ENCODE results near the gene DPF3.

Gene DPF3

GRCh38 chr14:72699443-72699842, 194.5 kb downstream of the DPF3 start:
- FAIRE-seq (no peak), DNase-seq (ENCODE audit: insufficient read length, low spot score) (no peak)

GRCh38 chr14:72692696-72693095, 201.2 kb downstream of the DPF3 start:
- DNase-seq (ENCODE audit: insufficient read length, low spot score), result no peak
- no peak for FAIRE-seq

- DNase-seq (ENCODE audit: insufficient read length, low spot score) (no peak), FAIRE-seq (no peak)
Observed at GRCh38 chr14:72690324-72690723, 203.6 kb downstream of the DPF3 start.

DNA sequence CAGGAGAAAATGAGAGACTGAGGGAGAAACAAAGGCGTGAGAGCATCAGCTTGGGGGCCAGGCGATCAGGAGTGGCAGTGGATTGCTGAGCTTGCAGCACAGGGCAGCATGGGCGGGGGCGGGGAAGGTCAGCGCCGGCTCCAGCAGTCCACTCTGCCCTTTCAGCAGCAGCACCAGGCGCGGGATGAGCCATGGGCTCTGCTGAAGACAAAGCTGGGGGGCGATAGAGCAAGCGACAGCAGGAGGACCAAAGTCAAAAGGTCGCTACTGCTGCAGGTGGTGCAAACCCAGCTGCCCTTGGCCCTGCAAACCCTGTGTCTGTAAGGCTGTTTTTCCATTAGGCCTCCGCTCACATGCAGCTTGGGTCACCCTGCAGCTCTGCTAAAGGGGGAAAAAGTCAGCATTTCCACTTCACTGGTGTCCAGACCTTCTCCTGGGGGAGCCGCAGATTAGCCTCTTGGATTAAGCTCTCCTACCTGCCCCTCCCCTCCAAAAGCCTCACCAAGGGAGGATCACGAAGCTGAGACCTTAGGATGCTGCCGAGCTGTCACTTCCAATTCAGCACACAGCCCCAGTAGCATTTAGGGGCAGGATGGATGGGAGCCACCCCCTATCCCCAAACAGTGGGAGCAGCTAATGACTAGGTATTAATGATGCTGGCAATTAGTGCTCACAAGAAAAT, 204.8 kb downstream of the DPF3 start:
- FAIRE-seq (no peak), DNase-seq (ENCODE audit: insufficient read length, low spot score) (no peak)

DNA sequence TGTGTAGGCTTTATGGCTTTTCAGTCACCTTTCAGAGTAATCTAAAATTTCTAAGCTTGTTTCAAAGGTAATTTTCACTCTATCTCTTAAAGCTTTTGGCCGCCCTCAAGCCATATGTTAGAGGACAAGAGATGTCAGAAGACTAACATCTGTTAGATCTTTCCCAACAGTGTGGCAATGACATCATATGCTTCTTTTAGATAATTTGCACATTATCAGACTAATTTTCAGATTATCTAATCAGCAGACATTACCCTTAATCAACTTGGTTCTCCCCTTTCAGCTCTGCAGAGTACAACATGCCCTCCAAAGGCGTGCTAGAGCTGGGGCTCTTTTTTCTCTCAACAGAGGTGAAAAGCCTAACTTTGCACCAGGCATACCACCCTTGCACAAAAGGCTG, 207.1 kb downstream of the DPF3 start:
- DNase-seq (ENCODE audit: insufficient read length, low spot score), result no peak
- FAIRE-seq, result no peak

DNA sequence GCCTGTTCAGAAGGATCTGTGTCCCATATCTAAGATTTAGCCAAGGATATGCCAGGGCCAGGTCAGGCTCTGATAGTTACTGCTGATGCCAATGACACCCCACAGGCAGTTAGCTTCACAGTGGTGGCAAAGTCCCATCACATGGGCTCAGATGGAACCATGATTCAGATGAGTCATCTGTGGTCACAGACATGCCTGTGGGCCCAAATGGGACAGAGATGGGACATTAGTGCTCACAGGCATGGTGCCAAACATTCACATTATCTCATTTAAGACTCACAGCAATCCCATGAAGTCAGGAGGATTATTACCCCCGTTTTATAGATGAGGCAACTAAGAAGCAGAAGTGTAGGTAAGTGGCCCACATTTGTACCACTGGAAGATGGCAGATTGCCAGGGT, 207.8 kb downstream of the DPF3 start:
- no peak for DNase-seq (ENCODE audit: insufficient read length, low spot score)
- no peak for FAIRE-seq

DNA sequence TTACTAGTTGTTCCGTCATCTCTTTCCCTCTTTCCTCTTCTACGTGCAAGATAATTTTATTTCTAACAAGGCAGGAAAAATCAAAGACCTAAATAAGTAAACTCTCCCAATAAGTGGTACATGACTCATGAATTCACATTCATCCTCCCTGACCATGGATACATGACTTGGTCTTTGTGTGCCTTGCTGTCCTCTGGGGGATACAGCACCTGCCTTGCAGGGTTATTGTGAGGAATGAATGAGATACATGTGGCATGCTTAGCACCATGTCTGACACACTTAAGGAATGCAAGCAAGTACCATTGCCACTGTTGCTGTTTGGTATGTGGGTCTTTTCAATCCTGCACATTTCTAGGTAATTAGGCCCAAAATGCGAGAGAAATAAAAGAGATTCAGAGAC, 208.4 kb downstream of the DPF3 start:
- FAIRE-seq (no peak), DNase-seq (ENCODE audit: insufficient read length, low spot score) (no peak)

DNA sequence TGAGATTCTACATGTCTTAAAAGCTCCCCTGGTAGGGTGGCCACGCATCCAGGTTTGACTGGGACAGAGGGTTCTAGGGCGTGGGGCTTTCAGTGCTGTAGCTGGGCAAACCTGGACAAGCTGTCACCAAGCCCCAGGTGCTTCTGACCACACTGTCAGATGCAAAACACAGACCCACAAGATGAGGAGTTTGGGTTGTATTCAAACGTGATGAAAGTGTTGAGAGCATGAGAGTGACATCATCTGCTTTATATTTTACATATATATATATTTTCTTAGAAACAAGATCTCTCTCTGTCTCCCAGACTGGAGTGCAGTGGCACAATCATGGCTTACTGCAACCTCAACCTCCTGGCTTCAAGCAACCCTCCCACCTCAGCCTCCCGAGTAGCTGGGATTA, 210.1 kb downstream of the DPF3 start:
- FAIRE-seq (no peak), DNase-seq (ENCODE audit: insufficient read length, low spot score) (no peak)

DNA sequence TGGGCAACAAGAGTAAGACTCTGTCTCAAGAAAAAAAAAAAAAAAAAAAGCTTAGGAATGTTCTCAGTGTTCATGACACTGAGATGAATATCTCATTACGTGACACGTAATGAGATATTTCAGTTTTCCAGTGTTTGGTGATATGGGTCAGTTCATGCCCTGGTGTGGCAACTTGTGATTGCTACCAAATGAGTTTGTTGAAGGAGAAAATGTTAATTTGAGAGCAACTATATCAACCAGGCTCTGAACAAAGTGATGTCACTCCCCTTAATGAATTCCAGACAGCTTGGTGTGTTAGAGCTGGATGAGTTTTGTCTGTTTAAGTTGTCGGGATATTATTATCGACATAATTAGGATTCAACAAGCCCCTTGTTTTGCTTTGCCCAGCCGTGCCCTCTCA, 211.7 kb downstream of the DPF3 start:
- DNase-seq (ENCODE audit: insufficient read length, low spot score) (no peak), FAIRE-seq (no peak)

GRCh38 chr14:72680853-72681640, 212.9 kb downstream of the DPF3 start:
- FAIRE-seq, result no peak
- no peak for DNase-seq (ENCODE audit: insufficient read length, low spot score)

- DNase-seq (ENCODE audit: insufficient read length, low spot score) (no peak), FAIRE-seq (no peak)
Observed at GRCh38 chr14:72679536-72680151, 214.3 kb downstream of the DPF3 start.

- DNase-seq (ENCODE audit: insufficient read length, low spot score) (no peak), FAIRE-seq (no peak)
Observed at GRCh38 chr14:72679141-72679535, 214.8 kb downstream of the DPF3 start.

GRCh38 chr14:72678356-72678755, 215.5 kb downstream of the DPF3 start:
- DNase-seq (ENCODE audit: insufficient read length, low spot score), result no peak
- no peak for FAIRE-seq

GRCh38 chr14:72677664-72678063, 216.2 kb downstream of the DPF3 start:
- FAIRE-seq, result no peak

GRCh38 chr14:72675126-72675525, 218.8 kb downstream of the DPF3 start:
- DNase-seq (ENCODE audit: insufficient read length, low spot score) (no peak), FAIRE-seq (no peak)

More at GRCh38 chr14:72677664-72678063, 216.2 kb downstream of the DPF3 start:
- no peak for DNase-seq (ENCODE audit: insufficient read length, low spot score)

DNA sequence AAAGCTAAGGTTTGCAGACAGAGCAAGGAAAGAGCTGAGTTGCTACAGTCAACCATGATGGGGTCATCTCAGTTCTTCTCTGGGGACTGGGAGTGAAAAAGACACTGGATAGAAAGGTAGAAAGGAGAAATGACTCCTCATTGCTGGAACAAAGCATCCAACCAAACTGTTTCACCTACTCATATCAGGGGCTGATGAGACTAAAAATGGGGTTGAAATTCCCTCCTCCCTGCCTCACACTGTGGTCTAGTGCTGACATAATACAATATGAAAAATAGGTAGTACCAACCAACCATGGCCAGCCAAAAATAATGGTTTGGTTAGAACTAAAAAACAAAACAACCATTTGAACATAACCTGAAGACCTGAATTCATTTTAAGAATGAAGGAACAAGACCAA, 220.7 kb downstream of the DPF3 start:
- FAIRE-seq (no peak), DNase-seq (ENCODE audit: insufficient read length, low spot score) (no peak)

DNA sequence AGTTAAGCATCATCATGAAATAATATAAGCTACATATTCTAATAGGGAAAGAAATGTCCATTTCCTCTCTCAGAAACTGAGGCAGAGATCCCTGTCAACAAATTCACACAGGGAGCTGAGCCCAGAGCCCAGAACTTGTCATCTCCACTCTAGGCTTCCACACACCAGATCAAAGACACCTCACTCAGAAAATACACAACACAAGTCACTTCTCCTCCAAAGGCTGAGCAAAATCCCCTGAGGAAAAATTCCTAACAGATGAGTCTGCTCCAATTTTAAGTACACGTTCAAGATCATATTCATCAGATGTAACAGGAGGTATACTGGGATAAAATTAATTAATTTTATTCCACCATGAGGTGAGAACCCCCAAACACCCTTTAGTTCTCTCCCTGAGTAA, 227.3 kb downstream of the DPF3 start:
- no peak for DNase-seq (ENCODE audit: insufficient read length, low spot score)

GRCh38 chr14:72665259-72665658, 228.6 kb downstream of the DPF3 start:
- DNase-seq (ENCODE audit: insufficient read length, low spot score) (no peak), FAIRE-seq (no peak)

More for the DNA sequence above, 227.3 kb downstream of the DPF3 start:
- no peak for FAIRE-seq

- no peak for FAIRE-seq
- DNase-seq (ENCODE audit: insufficient read length, low spot score), result no peak
Observed at GRCh38 chr14:72664651-72665050, 229.2 kb downstream of the DPF3 start.

GRCh38 chr14:72663956-72664650, 229.8 kb downstream of the DPF3 start:
- DNase-seq (ENCODE audit: insufficient read length, low spot score), result no peak
- no peak for FAIRE-seq

DNA sequence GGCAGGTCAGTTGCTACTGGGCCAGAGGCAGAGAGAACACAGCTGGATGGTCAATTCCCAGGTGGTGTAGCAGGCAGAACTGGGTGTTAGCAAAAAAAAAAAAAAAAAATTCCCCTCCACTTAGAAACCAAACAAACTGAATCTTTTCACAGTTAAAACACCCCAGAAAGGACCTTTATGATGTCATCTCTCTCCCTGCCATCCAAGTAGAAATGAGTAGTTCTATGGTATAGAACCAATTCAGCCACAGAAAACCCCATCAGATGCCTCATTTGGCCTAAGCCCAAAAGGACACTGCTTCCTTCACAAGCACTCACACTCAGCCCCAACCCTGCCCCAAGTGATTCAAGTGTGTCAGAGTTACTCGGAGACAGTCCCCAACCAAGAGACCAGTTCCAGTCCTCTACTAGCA, 230.8 kb downstream of the DPF3 start:
- DNase-seq (ENCODE audit: insufficient read length, low spot score), result no peak
- FAIRE-seq, result no peak

All from GM19239 (cell line).